ENCODE results near the gene LRBA. TPM values are rescaled to one million over a fixed set of nuclear protein-coding genes. Genes with fewer than 3 reads are reported as not detected.

LRBA gene
- polyA plus RNA-seq, 2 of the 4 experiments (the other 2 are of a cell fraction), result 10.7 to 25.1 TPM

DNA sequence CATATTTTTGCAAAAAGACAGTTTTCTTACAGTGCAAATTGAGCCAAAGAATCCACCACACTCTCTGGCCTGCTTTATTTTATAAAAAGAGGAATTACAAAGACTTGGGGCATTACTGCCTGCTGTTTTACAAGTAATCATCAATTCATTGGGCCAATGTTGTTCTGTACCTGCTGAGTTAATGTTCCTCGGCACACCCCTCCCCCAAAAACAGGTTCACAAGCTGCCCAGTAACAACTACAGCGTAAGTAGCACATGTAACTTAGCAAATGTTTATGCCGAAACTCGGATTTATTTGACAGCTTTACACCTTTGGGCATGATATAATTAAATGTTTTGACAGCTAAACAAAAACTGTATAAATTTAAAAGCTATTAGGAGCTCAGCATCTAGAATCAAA, 647.8 kb downstream of the LRBA start:
- ChIA-PET POLR2A (no interaction called here), CTCF (no interaction called here)
- Histone ChIP-seq H3K4me1 (no peaks in the 10 kb centered on the region), H3K4me2 (no peak overlapping the region), H3K9me3 (no peaks in the 10 kb centered on the region), H3K27ac (no peak overlapping the region), H3K4me3 (no peak overlapping the region)
- 93% methylated on average over 4 of the region's 4 CpGs for WGBS (ENCODE audit: missing lambda C conversion rate)
- DNase-seq (ENCODE audit: low read depth in 1 of 2, low spot score in 1 of 2) (no peak), ATAC-seq (no peak), FAIRE-seq (no peak)
- no peak for TF ChIP-seq HDAC2 (IDR thresholded peaks at IDR 0.05)

- FAIRE-seq, result no peak
- H3K27ac ChIP-seq, result no peak overlapping the region
- TF ChIP-seq KDM5A (IDR thresholded peaks at IDR 0.05) (no peak), EHMT2 (IDR thresholded peaks at IDR 0.05; ENCODE audit: low read depth) (no peak), HOXA7 (CRISPR knock-in tag; IDR thresholded peaks at IDR 0.05) (no peak), REST (IDR thresholded peaks at IDR 0.05) (no peak), ZC3H11A (IDR thresholded peaks at IDR 0.05) (no peak), ZNF302 (CRISPR knock-in tag; IDR thresholded peaks at IDR 0.05) (no peak), GATA3 (IDR thresholded peaks at IDR 0.05; ENCODE audit: borderline replicate concordance) (no peak), ZFP36 (IDR thresholded peaks at IDR 0.05; ENCODE audit: borderline replicate concordance, partially characterized antibody) (no peak), RNF2 (IDR thresholded peaks at IDR 0.05; ENCODE audit: borderline replicate concordance, low read depth) (no peak), HOXB13 (CRISPR knock-in tag; IDR thresholded peaks at IDR 0.05; ENCODE audit: low read depth) (no peak), KDM1A (IDR thresholded peaks at IDR 0.05; ENCODE audit: low read depth) (no peak)
- TF ChIP-seq, protein P1, sequence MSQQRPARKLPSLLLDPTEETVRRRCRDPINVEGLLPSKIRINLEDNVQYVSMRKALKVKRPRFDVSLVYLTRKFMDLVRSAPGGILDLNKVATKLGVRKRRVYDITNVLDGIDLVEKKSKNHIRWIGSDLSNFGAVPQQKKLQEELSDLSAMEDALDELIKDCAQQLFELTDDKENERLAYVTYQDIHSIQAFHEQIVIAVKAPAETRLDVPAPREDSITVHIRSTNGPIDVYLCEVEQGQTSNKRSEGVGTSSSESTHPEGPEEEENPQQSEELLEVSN (IDR thresholded peaks at IDR 0.05; ENCODE audit: borderline replicate concordance, low read depth), result no peak
- TF ChIP-seq, protein P2, sequence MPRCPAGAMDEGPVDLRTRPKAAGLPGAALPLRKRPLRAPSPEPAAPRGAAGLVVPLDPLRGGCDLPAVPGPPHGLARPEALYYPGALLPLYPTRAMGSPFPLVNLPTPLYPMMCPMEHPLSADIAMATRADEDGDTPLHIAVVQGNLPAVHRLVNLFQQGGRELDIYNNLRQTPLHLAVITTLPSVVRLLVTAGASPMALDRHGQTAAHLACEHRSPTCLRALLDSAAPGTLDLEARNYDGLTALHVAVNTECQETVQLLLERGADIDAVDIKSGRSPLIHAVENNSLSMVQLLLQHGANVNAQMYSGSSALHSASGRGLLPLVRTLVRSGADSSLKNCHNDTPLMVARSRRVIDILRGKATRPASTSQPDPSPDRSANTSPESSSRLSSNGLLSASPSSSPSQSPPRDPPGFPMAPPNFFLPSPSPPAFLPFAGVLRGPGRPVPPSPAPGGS (IDR thresholded peaks at IDR 0.05), result no peak
- no peaks in the 10 kb centered on the region for H3K4me1 ChIP-seq
- CTCF ChIA-PET, result no interaction called here
- POLR2A ChIA-PET, result no interaction called here
- no peak for ATAC-seq
- H3K9me3 ChIP-seq, result no peaks in the 10 kb centered on the region
- no peak overlapping the region for H3K4me3 ChIP-seq
- 70% methylated on average over 2 of the region's 2 CpGs for WGBS (ENCODE audit: missing lambda C conversion rate)
- DNase-seq (ENCODE audit: low read depth in 1 of 2, low spot score in 1 of 2), result no peak
- no peak overlapping the region for H3K4me2 ChIP-seq
These were observed 648.5 kb downstream of the LRBA start for GRCh38 chr4:150366487-150366999.

DNA sequence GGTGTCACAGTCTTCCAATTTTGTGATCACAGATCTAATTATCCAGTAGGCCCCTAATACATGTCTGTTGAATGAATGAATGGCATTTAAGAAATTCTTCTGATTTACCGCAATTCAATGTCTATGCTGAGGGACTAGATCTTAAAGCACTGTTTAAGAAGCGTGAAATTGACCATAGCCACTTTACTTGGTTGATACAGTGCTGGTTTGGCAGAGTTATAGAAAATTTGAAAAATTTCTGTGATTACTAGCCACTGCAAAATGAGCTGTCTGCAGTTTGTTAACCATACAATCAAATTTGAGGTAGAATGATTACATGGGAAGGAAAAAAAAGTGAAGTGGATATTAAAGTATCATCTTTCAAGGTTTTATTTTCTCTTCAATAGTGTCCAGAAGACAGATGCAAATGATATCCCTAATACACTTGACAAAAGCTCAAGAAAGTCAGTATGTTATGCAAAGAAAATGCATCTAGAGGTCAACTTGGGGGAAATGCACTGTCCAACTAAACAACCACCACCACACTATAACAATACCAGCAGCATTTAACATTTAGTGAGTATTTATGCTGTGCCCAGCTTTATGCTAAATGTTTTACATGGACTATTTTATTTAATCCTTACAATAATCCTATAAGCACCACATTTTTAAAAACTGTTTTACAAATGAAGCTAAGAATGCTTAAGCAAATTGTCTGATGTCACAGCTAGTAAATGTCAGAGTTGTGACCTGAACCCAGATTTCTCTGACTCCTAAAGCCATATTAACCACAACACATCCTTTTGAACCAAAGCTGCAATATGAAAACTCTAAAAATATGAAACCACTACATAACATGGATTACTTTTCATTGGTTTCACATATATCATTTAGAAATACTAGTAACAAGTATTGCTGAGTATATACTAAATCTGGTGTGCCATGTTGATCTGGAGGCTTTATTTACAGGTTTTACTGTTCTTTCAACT, 651.1 kb downstream of the LRBA start:
- ChIA-PET POLR2A (no interaction called here), CTCF (no interaction called here)
- DNase-seq (ENCODE audit: low read depth in 1 of 2, low spot score in 1 of 2) (no peak), ATAC-seq (no peak), FAIRE-seq (no peak)
- Histone ChIP-seq H3K9me3 (no peaks in the 10 kb centered on the region), H3K27ac (no peak overlapping the region), H3K4me2 (no peak overlapping the region), H3K4me1 (no peaks in the 10 kb centered on the region), H3K4me3 (no peak overlapping the region)
- TF ChIP-seq KDM5A (IDR thresholded peaks at IDR 0.05) (no peak), FOXS1 (CRISPR knock-in tag; IDR thresholded peaks at IDR 0.05) (no peak), POLR2AphosphoS2 (conservative IDR thresholded peaks at IDR 0.05; ENCODE audit: low read length) (no peak), HOXB5 (CRISPR knock-in tag; IDR thresholded peaks at IDR 0.05) (no peak), EP300 (IDR thresholded peaks at IDR 0.05) (no peak), HOXA7 (CRISPR knock-in tag; IDR thresholded peaks at IDR 0.05) (no peak)
- TF ChIP-seq, protein P2 (IDR thresholded peaks at IDR 0.05), result no peak
- 43% methylated on average over 2 of the region's 2 CpGs for WGBS (ENCODE audit: missing lambda C conversion rate)

All from A549 (cell line).